ENCODE data around the gene SLC35F6.

SLC35F6 gene

DNA sequence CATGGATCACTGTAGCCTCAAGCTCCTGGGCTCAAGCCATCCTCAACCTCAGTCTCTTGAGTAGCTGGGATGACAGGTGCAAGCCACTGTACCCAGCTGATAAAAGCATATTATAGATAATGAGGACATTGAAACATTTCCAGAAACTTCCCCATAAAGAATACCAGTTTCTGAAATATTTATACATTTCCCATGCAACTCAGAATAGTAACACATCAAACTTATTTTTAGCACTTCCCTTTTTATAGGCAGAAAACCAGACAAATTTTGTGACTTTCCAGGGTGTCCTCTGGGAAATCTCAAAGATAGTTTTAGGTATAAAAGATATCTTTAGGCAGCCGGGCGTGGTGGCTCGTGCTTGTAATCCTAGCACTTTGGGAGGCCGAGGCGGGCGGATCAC, 58.8 kb downstream of the SLC35F6 start:
- no peak for DNase-seq (ENCODE audit: low spot score)

Data from COLO829 (cell line).